GM19025 (cell line): Measurements from ENCODE around the gene H2BK1.

ENCODE experiments used
- ATAC-seq: cut with Tn5 transposase; IDR thresholded peaks from one replicate; pipeline ENCODE4 v1.9.1; 2021; ENCODE audit warnings: mild to moderate bottlenecking, low read depth, moderate library complexity; ENCODE audit not compliant: unreplicated experiment

H2BK1 gene

DNA sequence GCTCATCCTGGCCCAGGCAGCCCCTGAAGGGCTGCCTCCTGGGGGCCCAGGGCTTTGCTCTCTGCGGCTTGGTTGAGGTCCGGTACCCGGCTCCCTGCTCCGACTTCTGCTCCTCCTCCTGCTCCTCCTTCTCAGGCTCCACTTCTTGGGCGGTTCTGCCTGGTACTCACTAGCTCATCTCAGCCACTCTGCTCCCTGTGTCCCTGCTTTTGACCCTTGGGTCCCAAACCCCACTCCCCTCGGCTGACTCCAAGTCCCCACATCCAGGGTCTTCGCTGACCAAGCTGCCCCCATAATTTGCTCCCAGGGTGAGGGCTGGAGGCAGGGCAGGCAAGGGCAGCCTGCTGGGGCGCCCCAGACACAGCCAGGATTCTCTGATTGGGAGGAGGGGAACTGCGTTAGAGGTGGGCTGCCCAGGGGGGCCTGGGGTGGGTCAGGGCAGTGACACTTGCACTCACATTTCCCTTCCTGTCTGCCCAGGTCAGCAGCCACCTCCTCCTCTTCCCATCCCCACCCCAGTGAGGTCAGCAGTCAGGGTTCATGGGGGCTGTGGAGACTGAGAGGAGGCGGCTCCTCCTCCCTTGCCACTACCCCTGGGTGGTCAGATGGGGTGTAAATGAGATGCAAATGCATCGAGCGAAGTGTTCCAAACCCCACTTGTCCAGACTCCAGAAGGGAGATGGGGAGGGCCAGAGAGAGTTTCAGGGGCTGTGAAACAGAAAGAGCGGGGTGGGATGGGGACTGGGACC is 36.0 kb upstream of the H2BK1 start:
- ATAC-seq: no peak

GRCh38 chr7:151245360-151246101 is 35.2 kb upstream of the H2BK1 start:
- ATAC-seq: no peak

DNA sequence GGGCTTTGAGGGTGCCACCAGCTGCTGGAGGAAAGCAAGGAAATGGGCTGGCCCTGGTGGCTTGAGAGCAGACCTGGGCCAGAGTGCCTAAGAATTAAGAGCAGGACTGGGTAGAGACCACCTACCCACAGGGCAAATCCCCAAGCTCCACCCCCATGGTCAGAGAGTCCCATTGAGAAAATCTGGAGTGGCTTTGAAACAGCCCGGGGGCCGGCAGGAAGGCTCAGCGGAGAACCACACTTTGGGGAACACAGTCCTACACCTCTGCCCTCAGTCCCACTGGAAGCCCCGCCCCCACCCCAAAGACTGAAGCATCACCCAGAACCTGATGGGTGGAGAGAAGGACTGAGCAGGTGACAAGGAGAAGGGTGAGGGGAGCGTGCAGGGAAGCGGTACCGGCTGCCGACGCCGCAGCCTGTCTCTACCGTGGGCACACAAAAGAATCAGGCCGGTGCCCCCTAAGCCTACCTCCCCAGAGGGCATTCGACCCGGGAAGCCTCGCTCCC is 34.6 kb upstream of the H2BK1 start:
- no peak for ATAC-seq

DNA sequence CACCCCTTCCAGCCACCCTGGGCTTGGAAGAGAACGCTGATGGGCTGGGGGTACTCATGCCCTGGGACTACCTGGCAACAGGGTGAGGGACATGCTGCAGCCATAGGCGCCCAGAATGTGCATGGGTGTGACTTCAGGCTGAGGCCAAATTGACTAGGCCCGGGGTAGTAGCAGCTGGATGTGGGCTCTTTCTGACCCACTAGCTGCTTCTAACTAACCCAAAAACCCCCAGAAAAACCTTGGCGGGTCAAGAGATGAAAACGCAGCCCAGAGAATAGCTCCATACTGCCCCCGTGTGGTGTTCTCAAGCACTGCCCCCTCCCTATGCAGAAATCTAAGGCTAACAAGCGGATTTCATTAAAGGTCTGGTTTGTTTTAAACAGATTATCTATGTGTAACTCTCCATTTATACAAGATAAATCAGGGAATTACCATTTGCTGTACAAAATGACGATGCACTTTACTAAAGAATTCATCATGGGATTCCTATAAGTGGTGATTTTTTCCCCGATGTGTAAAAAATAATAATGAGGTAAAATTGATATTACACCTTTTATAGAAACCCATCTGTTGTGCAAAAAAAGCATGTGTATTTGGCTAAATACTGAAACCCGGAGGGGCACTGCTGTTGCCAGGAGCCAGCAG is 34.0 kb upstream of the H2BK1 start:
- no peak for ATAC-seq

- ATAC-seq: no peak
Observed at GRCh38 chr7:151243408-151244195, 33.3 kb upstream of the H2BK1 start.

DNA sequence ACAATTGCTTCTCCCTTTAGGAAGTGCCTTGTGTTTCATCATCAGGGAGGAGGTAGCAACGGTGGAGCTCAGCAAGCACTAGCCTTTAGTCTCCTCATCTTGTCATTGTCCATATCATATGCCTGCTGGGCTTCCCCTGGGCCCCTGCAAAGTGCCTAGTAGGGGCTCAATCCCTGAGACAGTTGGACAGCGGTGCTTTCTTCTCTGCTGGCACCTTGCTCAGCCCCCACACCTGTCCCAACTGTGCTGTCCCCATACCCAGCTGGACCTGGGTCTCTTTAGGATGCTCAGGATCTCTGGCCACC is 32.7 kb upstream of the H2BK1 start:
- ATAC-seq: no peak

DNA sequence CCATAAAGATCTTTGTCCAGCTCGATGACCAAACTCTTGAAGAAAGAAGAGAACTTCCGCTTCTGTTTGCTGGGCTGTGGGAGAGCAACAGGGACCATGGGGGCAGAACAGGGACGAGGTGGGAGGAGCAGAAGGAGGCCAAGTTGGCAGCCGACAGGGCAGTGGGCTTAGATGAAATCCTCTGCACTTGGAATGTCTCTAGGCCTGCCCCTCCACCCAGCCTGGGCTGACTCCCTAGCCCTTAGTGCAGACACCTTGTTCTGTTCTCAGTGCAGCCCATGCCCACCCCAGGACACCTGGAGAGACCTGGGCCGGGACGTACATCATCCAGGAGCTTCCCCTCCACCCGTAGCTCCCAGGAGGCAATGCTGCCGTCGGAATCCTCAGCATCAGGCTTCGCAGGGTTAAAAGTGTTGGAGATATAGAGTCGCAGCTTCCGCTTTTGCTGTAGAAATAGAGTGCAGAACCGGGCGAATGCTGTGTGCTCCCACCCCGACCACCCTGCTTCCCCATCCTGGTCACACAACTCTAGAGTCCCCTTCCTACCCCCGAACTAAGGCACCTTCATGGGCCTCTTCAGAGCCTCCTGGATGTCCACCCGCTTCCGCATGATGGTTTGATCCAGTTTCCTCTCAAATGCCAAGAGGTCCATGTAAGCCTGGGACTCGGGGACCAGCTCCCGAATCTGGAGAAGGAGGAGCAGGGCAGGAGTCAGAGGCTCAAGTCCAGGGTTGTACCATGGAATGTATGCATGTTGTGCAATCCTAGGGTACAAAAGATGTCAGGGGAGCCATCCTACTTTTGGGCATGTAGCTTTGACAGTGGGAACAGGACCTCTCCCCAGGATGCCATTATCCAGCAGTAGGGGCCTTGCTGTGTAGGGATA is 32.1 kb upstream of the H2BK1 start:
- no peak for ATAC-seq

DNA sequence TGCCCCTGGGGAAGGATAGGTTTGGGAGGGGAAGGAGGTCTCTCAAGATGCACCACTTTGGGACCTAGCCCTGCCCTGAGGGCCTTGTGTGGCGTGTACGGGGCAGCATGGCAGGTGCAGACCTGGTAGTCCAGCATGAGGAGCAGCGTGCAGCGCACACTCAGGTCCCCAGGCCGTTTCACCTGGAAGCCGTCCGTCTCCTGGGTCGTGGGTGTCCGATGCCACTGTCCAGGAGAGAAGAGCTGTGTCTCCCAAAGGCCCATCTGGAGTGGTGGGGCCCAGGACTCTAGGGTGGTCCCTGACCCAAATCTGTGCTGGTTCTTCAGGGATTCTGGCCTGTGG is 31.4 kb upstream of the H2BK1 start:
- ATAC-seq: no peak

DNA sequence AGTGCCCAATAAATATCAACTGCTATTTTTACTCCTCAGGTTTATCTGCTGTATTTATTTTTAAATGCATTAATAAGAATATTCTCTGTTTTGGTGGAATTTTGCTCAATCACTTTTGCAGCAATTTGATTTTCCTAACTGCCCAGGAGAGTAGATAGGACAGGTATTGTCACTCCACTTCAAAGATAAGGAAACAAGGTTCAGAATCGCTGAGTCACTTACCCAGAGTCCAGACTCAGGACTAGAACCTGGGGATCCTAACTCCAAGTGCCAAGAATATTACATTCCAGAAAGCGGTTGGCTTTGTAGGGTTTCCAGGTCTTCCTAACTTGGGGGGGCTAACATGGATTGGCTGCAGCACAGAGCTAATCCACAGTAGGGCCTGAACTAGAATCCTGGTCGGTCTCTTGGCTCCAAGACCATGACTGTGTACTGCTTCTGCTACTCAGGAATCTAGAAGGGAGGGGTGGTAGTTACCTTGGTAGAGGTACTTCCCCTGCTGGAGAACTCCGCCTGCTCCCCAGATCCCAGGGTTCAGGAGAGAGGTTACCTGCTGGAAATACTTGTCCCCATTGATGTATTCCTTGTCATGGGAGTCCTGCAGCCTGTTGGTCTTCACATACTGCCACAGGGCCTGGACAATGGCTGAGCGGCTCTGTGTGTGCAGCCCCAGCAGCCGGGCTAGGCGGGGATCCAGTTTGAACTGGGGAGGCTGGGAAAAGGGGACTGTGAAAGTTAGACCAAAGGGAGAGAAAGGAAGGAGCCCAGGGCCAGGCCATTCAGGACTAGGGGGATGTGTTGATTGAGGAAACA is 30.9 kb upstream of the H2BK1 start:
- ATAC-seq: no peak

DNA sequence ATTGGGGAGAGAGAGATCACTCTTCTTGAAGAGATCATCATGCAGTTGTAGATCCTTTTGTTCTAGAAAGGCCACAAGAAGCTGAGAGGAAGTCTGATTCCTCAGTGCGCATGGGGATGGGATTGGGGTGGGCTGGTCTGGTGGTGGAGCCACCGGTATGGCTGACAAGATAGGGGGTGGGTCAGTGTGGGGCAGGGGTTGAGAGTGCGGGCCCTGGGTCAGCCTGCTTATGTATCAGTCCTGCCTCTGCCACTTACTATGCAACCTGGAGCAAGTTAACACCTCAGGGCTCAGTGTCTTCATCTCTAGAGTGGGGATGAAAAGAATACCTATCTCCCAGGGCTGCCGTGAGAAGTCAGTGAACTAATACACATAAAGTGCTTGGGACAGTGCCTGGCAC is 30.2 kb upstream of the H2BK1 start:
- no peak for ATAC-seq

- ATAC-seq: no peak
Observed at GRCh38 chr7:151239837-151240459, 29.7 kb upstream of the H2BK1 start.

DNA sequence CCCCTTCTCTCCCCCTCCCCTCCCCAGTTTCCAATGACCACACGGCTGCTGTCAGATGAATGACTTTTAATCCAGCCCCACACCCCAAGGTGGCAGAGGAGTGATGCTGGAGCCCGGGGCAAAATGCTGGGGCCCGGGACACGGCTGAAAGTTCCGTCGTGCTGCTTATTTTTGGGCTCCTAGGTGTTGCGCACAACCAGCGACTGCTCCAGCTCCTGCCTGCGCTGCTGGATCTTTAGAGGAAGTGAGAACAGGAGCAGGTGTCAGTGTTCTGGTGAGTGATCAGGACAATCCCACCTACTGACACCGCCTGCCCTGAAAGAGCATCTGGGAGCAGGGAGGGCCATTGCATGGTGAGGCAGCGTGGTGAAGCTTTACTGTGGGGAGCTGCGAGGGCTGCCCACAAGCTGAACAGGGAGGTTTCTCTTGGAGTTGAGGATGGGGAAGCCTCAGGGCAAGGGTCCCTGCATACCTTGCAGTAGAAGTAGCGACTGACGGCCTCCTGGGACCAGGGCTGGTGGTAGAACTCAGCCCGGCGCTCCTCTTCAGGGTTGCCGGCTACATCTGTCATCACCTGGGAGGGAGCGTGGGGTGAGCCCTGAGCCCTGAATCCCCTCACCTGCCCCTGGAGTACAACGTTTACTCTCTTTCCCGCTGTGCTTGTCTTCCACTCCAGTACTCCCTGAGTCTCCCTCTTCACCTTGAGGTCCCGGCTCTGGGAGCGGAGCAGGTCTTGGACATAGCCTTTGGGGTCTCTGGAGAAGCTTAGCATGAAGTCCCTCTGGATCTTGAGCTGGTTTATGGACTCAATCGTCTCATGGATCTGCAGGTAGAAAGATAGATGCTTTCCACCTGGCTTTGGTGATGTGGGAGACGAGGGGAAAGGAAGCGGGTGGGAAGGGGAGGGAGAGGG is 28.9 kb upstream of the H2BK1 start:
- ATAC-seq: no peak

DNA sequence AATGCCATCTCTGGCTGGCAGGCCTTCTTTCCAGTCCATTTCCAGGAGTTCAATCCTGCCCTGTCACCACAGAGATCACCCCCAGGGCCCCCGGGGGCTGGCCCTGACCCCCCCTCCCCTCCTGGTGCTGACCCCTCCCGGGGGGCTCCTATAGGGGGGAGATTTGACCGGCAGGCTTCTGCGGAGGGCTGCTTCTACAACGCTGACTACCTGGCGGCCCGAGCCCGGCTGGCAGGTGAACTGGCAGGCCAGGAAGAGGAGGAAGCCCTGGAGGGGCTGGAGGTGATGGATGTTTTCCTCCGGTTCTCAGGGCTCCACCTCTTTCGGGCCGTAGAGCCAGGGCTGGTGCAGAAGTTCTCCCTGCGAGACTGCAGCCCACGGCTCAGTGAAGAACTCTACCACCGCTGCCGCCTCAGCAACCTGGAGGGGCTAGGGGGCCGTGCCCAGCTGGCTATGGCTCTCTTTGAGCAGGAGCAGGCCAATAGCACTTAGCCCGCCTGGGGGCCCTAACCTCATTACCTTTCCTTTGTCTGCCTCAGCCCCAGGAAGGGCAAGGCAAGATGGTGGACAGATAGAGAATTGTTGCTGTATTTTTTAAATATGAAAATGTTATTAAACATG is 28.0 kb upstream of the H2BK1 start:
- ATAC-seq: no peak

GRCh38 chr7:151237244-151238189 is 27.2 kb upstream of the H2BK1 start:
- no peak for ATAC-seq

DNA sequence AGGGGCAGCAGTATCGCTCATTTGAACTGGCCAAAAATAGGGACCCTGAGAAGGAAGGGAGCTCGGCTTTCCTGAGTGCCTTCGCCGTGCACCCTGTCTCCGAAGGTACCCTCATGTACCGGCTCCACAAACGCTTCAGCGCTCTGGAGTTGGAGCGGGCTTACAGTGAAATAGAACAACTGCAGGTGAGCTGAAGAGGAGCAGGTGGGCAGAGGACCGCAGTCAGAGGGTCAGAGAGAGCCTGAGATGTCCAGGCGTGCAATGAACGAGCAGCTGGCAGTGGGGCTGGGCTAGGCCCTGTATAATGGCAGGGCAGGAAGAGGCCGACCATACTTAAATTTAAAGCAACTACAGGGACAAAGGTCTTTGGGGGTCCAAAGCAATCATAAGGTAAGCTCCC is 26.1 kb upstream of the H2BK1 start:
- no peak for ATAC-seq

GRCh38 chr7:151235091-151235787 is 25.0 kb upstream of the H2BK1 start:
- no peak for ATAC-seq
